ENCODE results near the gene NDST1. TPM values are rescaled to one million over a fixed set of nuclear protein-coding genes. Genes with fewer than 3 reads are reported as not detected.
"Not testable (repeated sequence)": the region's sequence is repeated elsewhere in the genome, so short reads cannot be mapped to it uniquely, and the experiment has no call there.

The NDST1 gene
- polyA plus RNA-seq, 1 donor = 45.4 TPM

- peaks cover 14% of the 10 kb centered on the region for H3K36me3 ChIP-seq (ENCODE audit: control insufficient read depth, insufficient read depth, low read length)
- no peak for DNase-seq
- H3K4me3 ChIP-seq (ENCODE audit: low read length) = no peak overlapping the region
- no peak overlapping the region for H3K27ac ChIP-seq (ENCODE audit: low read length)
- H3K9me3 ChIP-seq (ENCODE audit: control insufficient read depth, low read depth, low read length) = no peaks in the 10 kb centered on the region
- H3K27me3 ChIP-seq (ENCODE audit: control insufficient read depth, insufficient read depth, low read length) = no peaks in the 10 kb centered on the region
- H3K4me1 ChIP-seq (ENCODE audit: control insufficient read depth, insufficient read depth, low read length) = peaks cover 66% of the 10 kb centered on the region
- no CpG with 5 or more reads among the region's 6 CpGs for WGBS (ENCODE audit: insufficient coverage, low lambda C conversion rate)
These were observed 7.5 kb downstream of the NDST1 start for GRCh38 chr5:150515446-150515845.

- WGBS (ENCODE audit: insufficient coverage, low lambda C conversion rate) = no CpG with 5 or more reads among the region's 5 CpGs
- Histone ChIP-seq H3K4me1 (ENCODE audit: control insufficient read depth, insufficient read depth, low read length) (peaks cover 65% of the 10 kb centered on the region), H3K36me3 (ENCODE audit: control insufficient read depth, insufficient read depth, low read length) (peaks cover 20% of the 10 kb centered on the region), H3K27me3 (ENCODE audit: control insufficient read depth, insufficient read depth, low read length) (no peaks in the 10 kb centered on the region), H3K9me3 (ENCODE audit: control insufficient read depth, low read depth, low read length) (peaks cover 2% of the 10 kb centered on the region), H3K27ac (ENCODE audit: low read length) (peak overlapping the region; percentile 40), H3K4me3 (ENCODE audit: low read length) (no peak overlapping the region)
- peak in 1 of 2 donors; percentile 41 for DNase-seq
These were observed 8.1 kb downstream of the NDST1 start for GRCh38 chr5:150516011-150516410.

GRCh38 chr5:150517272-150518152 is 9.6 kb downstream of the NDST1 start:
- H3K4me3 ChIP-seq (ENCODE audit: low read length) = no peak overlapping the region
- peaks cover 31% of the 10 kb centered on the region for H3K36me3 ChIP-seq (ENCODE audit: control insufficient read depth, insufficient read depth, low read length)
- H3K9me3 ChIP-seq (ENCODE audit: control insufficient read depth, low read depth, low read length) = peaks cover 4% of the 10 kb centered on the region
- peak; percentile 81 to 91 for DNase-seq
- H3K4me1 ChIP-seq (ENCODE audit: control insufficient read depth, insufficient read depth, low read length) = peaks cover 58% of the 10 kb centered on the region
- H3K27me3 ChIP-seq (ENCODE audit: control insufficient read depth, insufficient read depth, low read length) = no peaks in the 10 kb centered on the region
- H3K27ac ChIP-seq (ENCODE audit: low read length) = peak overlapping the region; percentile 96
- WGBS (ENCODE audit: insufficient coverage, low lambda C conversion rate) = 44% methylated on average over 6 of the region's 13 CpGs

GRCh38 chr5:150518712-150519559 is 11.0 kb downstream of the NDST1 start:
- peak overlapping the region; percentile 96 for H3K27ac ChIP-seq (ENCODE audit: low read length)
- not testable (repeated sequence) for H3K27me3 ChIP-seq (ENCODE audit: control insufficient read depth, insufficient read depth, low read length); H3K9me3 ChIP-seq (ENCODE audit: control insufficient read depth, low read depth, low read length); H3K4me3 ChIP-seq (ENCODE audit: low read length); DNase-seq
- peaks cover 31% of the 10 kb centered on the region for H3K36me3 ChIP-seq (ENCODE audit: control insufficient read depth, insufficient read depth, low read length)
- peaks cover 67% of the 10 kb centered on the region for H3K4me1 ChIP-seq (ENCODE audit: control insufficient read depth, insufficient read depth, low read length)
- WGBS (ENCODE audit: insufficient coverage, low lambda C conversion rate) = no CpG with 5 or more reads among the region's 14 CpGs

GRCh38 chr5:150519560-150519945 is 11.6 kb downstream of the NDST1 start:
- no CpG with 5 or more reads among the region's 10 CpGs for WGBS (ENCODE audit: insufficient coverage, low lambda C conversion rate)
- peaks cover 72% of the 10 kb centered on the region for H3K4me1 ChIP-seq (ENCODE audit: control insufficient read depth, insufficient read depth, low read length)

GRCh38 chr5:150519978-150520377 is 12.0 kb downstream of the NDST1 start:
- WGBS (ENCODE audit: insufficient coverage, low lambda C conversion rate) = no CpG with 5 or more reads among the region's 4 CpGs
- Histone ChIP-seq H3K27ac (ENCODE audit: low read length) (peak overlapping the region; percentile 21), H3K4me1 (ENCODE audit: control insufficient read depth, insufficient read depth, low read length) (peaks cover 72% of the 10 kb centered on the region), H3K4me3 (ENCODE audit: low read length) (no peak overlapping the region), H3K27me3 (ENCODE audit: control insufficient read depth, insufficient read depth, low read length) (no peaks in the 10 kb centered on the region), H3K9me3 (ENCODE audit: control insufficient read depth, low read depth, low read length) (peaks cover 4% of the 10 kb centered on the region), H3K36me3 (ENCODE audit: control insufficient read depth, insufficient read depth, low read length) (peaks cover 31% of the 10 kb centered on the region)
- DNase-seq = no peak

More at GRCh38 chr5:150519560-150519945, 11.6 kb downstream of the NDST1 start:
- Histone ChIP-seq H3K36me3 (ENCODE audit: control insufficient read depth, insufficient read depth, low read length) (peaks cover 33% of the 10 kb centered on the region), H3K9me3 (ENCODE audit: control insufficient read depth, low read depth, low read length) (peaks cover 4% of the 10 kb centered on the region), H3K27ac (ENCODE audit: low read length) (peak overlapping the region; percentile 21), H3K27me3 (ENCODE audit: control insufficient read depth, insufficient read depth, low read length) (no peaks in the 10 kb centered on the region), H3K4me3 (ENCODE audit: low read length) (no peak overlapping the region)
- no peak for DNase-seq

GRCh38 chr5:150520747-150521521 is 13.0 kb downstream of the NDST1 start:
- no CpG with 5 or more reads among the region's 38 CpGs for WGBS (ENCODE audit: insufficient coverage, low lambda C conversion rate)
- peaks cover 68% of the 10 kb centered on the region for H3K4me1 ChIP-seq (ENCODE audit: control insufficient read depth, insufficient read depth, low read length)
- H3K27me3 ChIP-seq (ENCODE audit: control insufficient read depth, insufficient read depth, low read length) = no peaks in the 10 kb centered on the region

GRCh38 chr5:150521522-150521817 is 13.5 kb downstream of the NDST1 start:
- H3K9me3 ChIP-seq (ENCODE audit: control insufficient read depth, low read depth, low read length) = peaks cover 4% of the 10 kb centered on the region
- H3K36me3 ChIP-seq (ENCODE audit: control insufficient read depth, insufficient read depth, low read length) = peaks cover 39% of the 10 kb centered on the region
- H3K27me3 ChIP-seq (ENCODE audit: control insufficient read depth, insufficient read depth, low read length) = no peaks in the 10 kb centered on the region
- no peak for DNase-seq
- no peak overlapping the region for H3K4me3 ChIP-seq (ENCODE audit: low read length)
- WGBS (ENCODE audit: insufficient coverage, low lambda C conversion rate) = no CpG with 5 or more reads among the region's 14 CpGs
- H3K27ac ChIP-seq (ENCODE audit: low read length) = no peak overlapping the region
- peaks cover 62% of the 10 kb centered on the region for H3K4me1 ChIP-seq (ENCODE audit: control insufficient read depth, insufficient read depth, low read length)

More at GRCh38 chr5:150520747-150521521, 13.0 kb downstream of the NDST1 start:
- peaks cover 39% of the 10 kb centered on the region for H3K36me3 ChIP-seq (ENCODE audit: control insufficient read depth, insufficient read depth, low read length)
- no peak for DNase-seq
- no peak overlapping the region for H3K27ac ChIP-seq (ENCODE audit: low read length)
- peaks cover 4% of the 10 kb centered on the region for H3K9me3 ChIP-seq (ENCODE audit: control insufficient read depth, low read depth, low read length)
- no peak overlapping the region for H3K4me3 ChIP-seq (ENCODE audit: low read length)

- WGBS (ENCODE audit: insufficient coverage, low lambda C conversion rate) = no CpG with 5 or more reads among the region's 11 CpGs
- DNase-seq = no peak
- H3K4me3 ChIP-seq (ENCODE audit: low read length) = no peak overlapping the region
- H3K27me3 ChIP-seq (ENCODE audit: control insufficient read depth, insufficient read depth, low read length) = no peaks in the 10 kb centered on the region
- H3K4me1 ChIP-seq (ENCODE audit: control insufficient read depth, insufficient read depth, low read length) = peaks cover 58% of the 10 kb centered on the region
- peak overlapping the region; percentile 77 for H3K27ac ChIP-seq (ENCODE audit: low read length)
- H3K9me3 ChIP-seq (ENCODE audit: control insufficient read depth, low read depth, low read length) = peaks cover 4% of the 10 kb centered on the region
- H3K36me3 ChIP-seq (ENCODE audit: control insufficient read depth, insufficient read depth, low read length) = peaks cover 39% of the 10 kb centered on the region
These were observed 14.1 kb downstream of the NDST1 start for GRCh38 chr5:150521939-150522503.

Data from large intestine (tissue), 3 donors.